ENCODE results near the gene ZFYVE26.

ZFYVE26 gene

GRCh38 chr14:67698179-67698578 is 118.2 kb downstream of the ZFYVE26 start:
- H3K27ac ChIP-seq (ENCODE audit: low read length) = no peak overlapping the region
- no peaks in the 10 kb centered on the region for H3K4me1 ChIP-seq (ENCODE audit: insufficient read depth, low read length)
- no peak overlapping the region for H3K4me3 ChIP-seq (ENCODE audit: low read length)
- peaks cover 14% of the 10 kb centered on the region; the same call in 1 of the 2 replicates for H3K27me3 ChIP-seq (ENCODE audit: insufficient read depth, low read length)
- no peaks in the 10 kb centered on the region for H3K9me3 ChIP-seq (ENCODE audit: insufficient read depth, low read depth, low read length)
- peaks cover 7% of the 10 kb centered on the region; the same call in 1 of the 2 replicates for H3K36me3 ChIP-seq (ENCODE audit: insufficient read depth, low read depth, low read length)
- H3K9ac ChIP-seq (ENCODE audit: low read depth, low read length) = no peak overlapping the region

DNA sequence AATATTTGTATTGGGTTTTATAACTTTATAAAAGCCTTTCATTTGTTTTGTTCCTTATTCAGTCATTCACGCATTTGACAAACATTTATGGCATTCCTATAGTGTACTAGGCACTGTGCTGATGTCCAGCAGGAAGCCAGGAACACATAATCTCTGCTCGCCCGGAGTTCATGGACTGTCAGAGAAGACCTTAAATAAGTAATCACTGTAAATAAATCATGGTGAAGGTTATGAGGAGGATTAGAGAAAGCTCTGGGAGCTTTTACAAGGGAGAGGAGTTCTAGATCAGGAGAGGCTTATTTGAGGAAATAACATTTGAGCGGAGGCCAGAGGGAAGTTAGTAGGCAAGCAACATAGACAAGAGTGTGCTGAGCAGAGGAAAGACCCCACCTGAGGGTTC is 119.4 kb downstream of the ZFYVE26 start:
- no peaks in the 10 kb centered on the region for H3K4me1 ChIP-seq (ENCODE audit: insufficient read depth, low read length)

More for the DNA sequence above, 119.4 kb downstream of the ZFYVE26 start:
- Histone ChIP-seq H3K4me3 (ENCODE audit: low read length) (no peak overlapping the region), H3K9me3 (ENCODE audit: insufficient read depth, low read depth, low read length) (no peaks in the 10 kb centered on the region), H3K9ac (ENCODE audit: low read depth, low read length) (no peak overlapping the region), H3K36me3 (ENCODE audit: insufficient read depth, low read depth, low read length) (peaks cover 19% of the 10 kb centered on the region), H3K27ac (ENCODE audit: low read length) (no peak overlapping the region), H3K27me3 (ENCODE audit: insufficient read depth, low read length) (peaks cover 14% of the 10 kb centered on the region; the same call in 1 of the 2 replicates)
